NOMO-1 treated with dmso at 0.1 percent for 144 hours (cell line): ENCODE data around the gene IRF8.

Experiments
- DNase-seq: peaks from one replicate; lab custom pipeline; 2025; ENCODE audit not compliant: unreplicated experiment; lab: John Stamatoyannopoulos, UW

IRF8 gene

GRCh38 chr16:85954927-85955519 is 56.1 kb downstream of the IRF8 start:
- DNase-seq: no peak

DNA sequence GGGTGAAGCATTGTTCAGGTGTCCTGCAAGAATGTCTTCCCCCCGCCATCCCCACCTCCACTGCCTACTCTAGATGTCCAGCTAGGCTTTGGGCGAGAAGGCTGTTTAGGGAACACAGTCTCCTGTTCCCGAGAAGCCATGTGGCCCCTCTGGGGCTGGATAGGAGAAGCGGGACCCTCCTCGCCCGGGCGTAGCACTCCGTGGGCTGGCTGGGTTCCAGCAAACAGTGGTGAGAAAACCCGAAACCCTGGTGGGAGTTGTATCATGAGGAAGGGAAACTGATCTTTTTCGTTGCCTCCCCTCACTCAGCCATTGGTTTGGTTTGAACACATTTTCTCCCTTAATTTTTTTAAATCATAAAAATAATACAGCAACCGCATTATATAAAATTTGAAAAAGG is 56.6 kb downstream of the IRF8 start:
- no peak for DNase-seq

DNA sequence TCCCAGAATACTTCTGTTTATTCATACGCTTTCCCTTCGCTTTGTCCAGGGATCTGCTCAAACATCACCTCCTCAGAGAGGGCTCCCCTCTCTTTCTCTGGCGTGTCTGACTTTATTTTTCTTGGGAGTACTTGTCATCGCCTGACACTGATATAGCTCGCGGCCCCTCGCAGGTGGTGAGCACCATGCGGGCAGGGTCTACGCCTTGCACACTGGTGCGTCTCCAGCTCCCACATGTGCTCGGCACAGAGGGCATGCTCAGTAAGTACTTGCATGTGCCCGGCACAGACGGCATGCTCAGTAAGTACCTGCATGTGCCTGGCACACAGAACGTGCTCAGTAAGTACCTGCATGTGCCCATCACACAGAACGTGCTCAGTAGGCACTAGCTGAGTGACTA is 57.5 kb downstream of the IRF8 start:
- DNase-seq: no peak

DNA sequence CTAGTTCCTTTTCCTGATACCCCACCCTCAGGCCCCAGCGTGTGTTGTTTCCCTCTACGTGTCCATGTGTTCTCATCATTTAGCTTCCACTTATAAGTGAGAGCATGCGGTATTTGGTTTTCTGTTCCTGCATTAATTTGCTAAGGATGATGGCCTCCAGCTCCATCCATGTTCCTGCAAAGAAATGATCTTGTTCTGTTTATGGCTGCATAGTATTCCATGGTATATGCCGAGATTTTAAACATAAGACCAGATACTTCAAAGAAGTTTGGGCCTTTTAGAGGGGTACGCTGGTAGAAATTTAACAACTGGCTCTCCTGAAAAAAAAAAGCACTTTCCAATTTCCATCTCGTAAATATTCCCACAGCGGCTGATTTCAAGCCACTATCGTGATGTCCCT is 59.8 kb downstream of the IRF8 start:
- DNase-seq: no peak

DNA sequence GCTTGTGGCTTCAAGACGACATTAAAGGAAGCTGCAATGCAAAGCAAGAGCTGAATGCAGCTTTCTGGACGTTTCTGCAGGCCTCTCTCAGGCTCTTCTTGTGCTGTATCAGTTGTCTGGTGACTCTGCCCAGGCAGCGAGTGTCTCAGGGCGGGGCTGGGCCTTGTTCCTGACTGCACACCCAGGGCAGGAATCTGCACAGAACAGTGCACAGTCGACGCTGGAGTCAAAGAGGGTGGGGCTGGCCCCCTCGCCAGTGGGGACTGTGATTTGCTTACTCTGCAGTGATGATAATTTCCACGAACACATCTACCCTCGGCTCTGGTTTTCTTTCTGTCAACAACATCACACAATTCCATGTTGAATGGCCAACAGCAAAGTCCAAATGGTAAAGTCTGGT is 60.7 kb downstream of the IRF8 start:
- no peak for DNase-seq

DNA sequence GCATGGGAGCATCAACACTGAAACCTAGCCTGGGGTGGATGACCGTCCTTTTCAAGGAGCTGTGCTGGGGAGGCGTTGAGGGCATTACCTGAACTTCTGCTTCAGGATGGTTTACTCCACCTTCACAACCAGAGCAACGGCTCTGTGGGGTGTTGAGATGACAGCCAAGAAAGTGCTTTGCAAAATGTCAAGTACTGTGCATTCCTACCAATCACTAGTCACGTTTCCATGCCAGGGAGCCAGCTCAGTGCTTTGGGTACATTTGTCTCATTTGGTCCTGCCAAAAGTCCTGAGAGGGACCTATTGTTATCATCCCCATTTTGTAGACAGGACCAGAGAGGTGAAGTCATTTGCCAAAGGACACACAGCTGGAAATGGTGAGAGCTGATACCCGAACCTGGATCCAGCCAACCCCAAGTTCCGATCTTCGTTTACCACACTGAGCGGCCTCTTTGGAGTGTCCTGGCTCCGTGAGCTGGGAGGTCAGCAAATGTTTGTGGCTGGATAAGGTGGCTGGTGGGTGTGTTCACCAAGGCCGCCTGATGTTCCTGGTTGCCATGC is 61.6 kb downstream of the IRF8 start:
- no peak for DNase-seq

DNA sequence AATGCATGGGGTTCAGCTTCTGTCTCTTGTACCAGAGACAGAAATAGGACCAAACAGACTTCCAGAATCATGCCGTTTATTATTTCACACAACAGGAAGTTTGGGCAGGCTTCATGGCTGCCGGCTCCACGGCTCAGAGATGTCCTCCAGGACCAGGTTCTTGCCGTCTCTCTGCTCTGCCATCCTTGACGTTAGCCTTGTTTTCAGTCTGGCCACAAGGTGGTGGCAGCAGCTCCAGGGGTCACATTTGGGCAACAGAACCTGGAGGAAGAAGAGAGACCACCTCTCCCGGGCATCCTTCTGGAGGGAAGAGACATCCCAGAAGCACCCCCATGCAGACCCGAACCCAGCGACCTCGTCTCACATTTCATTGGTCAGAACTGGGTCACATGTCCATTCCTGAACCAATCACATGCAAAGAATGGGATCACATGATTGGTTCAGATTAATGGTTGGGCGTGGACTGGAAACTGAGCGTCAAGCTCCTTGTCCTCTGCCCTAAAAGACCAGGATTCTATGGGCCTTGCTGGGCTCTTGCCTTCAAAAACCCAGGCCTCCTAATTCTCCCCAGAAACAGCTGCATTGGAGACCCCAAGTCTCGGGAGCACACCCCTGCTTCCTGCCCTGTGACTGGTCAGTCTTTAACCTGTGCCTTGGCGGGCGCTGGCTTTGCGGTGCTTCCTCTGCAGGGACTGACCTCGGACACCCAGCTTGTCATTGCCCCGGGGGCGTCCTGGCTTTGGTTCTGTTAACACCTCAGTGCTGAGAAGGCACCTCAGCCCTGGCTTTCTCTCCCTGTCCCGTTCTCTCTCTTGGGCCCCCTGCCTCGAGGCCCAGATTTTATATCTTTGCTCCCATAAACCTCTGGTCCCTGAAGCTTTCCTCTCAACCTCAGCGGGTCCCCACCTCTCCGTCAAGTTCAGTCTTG is 63.3 kb downstream of the IRF8 start:
- no peak for DNase-seq

DNA sequence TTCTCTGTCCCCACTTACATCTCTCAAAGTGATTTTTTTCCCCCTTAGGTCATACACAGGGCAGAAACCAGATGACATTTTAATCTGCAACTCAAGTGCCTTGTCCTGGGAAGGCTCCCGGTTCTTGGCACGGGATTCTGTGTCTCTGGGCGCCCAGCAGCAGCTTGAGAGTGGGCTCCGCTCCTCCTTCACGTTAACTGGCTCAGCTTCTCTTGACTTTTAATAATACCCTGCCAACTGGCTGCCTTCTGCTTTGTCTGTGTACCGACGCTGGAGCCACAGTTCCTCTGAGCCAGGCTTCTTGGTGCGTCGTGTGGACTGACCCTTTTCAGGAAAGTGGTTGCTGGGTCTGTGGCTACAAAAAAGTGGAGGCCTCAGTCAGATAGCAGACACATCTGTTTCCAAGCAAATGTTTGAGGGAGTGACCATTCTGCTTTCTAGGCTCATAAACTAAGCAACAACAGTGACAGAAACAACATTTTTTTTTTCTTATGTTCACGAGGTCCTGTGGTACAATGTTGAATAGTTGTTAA is 64.9 kb downstream of the IRF8 start:
- no peak for DNase-seq

GRCh38 chr16:85965125-85965524 is 66.2 kb downstream of the IRF8 start:
- no peak for DNase-seq

GRCh38 chr16:85967111-85967510 is 68.1 kb downstream of the IRF8 start:
- DNase-seq: no peak

DNA sequence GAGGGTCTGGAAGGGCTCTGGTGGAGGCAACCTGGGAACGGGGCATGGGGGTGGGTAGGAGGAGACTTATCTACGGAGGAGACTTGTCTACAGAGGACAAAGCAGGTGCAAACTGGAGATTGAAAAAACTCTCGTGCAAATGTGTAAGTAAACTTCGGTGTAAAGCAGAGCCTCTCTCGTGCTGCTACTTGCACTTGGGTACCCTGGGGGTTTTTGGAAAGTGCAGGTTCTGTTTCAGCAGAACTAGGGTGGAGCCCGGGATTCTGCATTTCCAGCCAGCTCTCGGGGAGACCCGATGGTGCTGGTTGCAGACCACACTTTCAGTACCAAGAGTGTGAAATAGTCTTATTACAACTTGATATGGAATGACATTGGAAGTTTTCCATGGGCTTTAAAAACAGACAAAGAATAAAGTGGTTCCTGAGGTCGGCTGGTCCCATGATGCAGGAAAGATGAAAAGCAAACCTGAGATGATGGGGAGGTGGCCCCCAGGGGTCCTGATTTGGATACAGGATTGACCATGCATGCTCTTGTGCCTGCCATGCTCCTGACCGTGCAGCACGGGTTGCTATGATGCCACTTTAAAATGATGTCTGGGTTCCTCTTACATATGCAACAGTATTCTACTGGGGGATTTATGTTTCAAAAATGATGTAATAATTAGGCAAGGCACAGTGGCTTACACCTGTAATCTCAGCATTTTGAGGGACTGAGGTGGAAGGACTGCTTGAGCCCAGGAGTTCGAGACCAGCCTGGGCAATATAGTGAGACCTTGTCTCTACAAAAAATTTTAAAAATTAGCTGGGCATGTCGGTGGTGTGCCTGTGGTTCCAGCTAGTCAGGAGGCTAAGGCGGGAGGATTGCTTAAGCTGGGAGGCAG is 69.3 kb downstream of the IRF8 start:
- no peak for DNase-seq

GRCh38 chr16:85969159-85969558 is 70.2 kb downstream of the IRF8 start:
- no peak for DNase-seq

GRCh38 chr16:85969591-85969990 is 70.6 kb downstream of the IRF8 start:
- no peak for DNase-seq

- DNase-seq: no peak
Observed at GRCh38 chr16:85970016-85970733, 71.2 kb downstream of the IRF8 start.

GRCh38 chr16:85970738-85971137 is 71.8 kb downstream of the IRF8 start:
- no peak for DNase-seq
